HG03442 (cell line): Measurements from ENCODE around the gene BCO2.

Experiments
- ATAC-seq: cut with Tn5 transposase; IDR thresholded peaks from one replicate; pipeline ENCODE4 v1.9.1; 2021; ENCODE audit warnings: mild to moderate bottlenecking, moderate library complexity; ENCODE audit not compliant: unreplicated experiment

The BCO2 gene

DNA sequence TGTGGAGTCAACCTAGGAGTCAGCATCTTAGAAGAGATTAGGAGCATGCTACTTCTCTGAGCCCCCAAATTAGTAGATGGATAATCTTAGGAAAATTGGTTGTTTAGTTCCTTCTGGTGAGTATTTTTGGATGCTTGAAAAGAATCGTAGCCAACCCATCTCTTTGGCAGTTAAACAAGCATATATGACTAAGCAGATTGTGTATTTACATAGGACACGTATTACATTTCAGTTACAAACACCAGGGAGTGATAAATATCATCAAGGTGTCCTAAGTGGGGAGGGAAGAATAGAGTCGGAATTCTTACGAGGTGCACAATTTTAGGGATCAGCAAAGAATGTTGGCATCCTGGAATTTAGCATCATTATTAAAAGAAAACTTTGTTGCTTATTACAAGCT, 71.9 kb downstream of the BCO2 start:
- ATAC-seq = no peak

GRCh38 chr11:112248201-112248600, 72.9 kb downstream of the BCO2 start:
- ATAC-seq = no peak

DNA sequence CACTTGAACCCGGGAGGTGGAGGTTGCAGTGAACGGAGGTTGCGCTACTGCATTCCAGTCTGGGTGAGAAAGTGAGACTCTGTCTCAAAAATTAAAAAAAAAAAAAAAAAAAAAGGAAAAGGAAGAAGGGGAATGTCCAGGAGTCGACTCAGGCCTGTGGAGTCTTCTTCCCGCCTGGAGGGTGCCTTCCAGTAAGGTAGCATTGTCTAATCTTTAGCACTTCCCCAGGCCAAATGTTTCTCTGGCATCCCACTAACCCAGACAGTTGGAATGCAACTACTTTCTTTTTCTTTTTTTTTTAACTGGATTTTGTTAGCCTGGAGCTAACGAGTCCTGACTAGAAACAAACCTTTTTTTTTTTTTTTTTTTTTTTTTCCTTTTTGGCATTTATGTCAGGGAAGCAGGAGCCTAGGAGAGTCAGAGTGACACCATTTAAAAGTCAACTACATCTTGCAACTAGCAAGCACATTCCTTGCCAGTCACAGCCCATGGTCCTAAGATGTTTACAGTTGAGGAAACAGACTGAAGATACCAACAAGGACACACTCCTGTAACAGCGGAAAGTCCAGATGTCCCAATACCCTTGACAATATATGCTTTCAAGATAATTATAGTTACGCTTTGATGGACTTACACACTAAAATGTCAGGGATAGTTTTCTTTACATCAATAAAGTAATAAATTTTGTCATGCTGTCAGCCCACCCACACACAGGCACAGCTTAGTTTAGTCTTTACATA, 74.7 kb downstream of the BCO2 start:
- no peak for ATAC-seq

DNA sequence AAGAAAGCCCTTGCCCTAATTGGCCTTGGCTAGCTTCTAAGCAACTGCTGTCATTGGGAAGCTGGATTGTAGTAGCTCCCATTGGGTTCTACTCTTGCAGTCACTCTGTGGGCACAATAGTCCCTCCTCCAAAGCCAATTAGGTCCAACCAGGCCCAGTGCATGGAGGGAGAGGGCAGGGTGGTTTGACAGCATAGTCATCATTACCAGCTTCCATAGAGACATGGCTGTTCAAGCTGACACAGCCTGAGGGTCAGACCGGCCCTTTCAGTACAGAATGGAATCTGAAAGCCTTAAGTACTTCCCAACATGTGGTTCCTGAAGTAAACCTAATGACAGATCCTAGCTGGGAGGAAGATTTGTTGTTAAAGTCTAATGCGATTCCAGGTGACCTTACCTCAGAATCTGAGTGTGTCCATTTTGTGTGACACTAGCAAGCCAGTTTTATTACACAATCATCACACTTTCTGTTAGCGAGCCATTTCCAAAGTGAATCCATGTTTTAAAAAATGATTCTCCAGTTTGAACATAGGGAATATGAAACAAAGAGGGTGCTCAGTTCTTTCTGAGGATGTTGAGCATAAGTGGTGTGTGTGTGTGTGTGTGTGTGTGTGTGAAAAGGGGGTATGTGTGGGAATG, 78.4 kb downstream of the BCO2 start:
- no peak for ATAC-seq

- no peak for ATAC-seq
Measured at GRCh38 chr11:112255067-112255720, 79.9 kb downstream of the BCO2 start.

- no peak for ATAC-seq
Measured at GRCh38 chr11:112260490-112260889, 85.2 kb downstream of the BCO2 start, which contains the start of gene PLET1. TSS of gene PLET1 (minus strand) at chr11:112260860. CDS start at chr11:112260589, 271 bp downstream.

DNA sequence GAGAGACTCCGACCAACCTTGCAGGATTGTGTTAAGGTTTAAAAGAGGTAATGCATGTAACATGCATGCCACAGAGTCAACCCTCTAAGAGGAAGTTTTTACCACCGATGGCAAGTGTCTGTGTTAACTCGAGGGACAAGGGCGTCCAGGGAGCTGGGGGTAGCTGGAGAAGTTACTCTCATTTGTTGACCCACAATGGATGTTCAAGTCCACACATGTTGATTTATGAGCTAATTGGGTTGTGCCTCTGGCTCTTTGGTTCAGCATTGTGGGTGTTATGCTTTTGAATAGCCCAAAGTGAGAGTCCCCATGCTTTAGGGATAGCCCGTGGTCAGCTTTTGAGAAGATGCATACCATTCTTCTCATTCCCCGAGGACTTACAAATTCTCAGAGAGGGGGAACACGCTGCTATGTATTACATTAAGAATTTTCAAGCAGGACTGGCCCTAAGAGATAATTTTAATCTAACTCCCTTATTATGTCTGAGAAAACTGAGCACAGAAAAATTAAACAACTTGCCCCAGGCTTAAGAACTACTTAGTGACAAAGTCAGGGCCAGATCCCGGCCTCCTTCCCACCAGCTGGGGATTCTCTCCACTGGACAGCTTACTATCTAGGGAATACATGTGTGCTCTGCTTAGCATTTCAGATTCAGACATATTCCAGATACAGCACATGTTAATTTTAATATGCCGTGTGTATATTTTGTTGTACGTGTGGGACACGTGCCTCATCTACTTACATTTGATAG, 90.5 kb downstream of the BCO2 start:
- no peak for ATAC-seq

DNA sequence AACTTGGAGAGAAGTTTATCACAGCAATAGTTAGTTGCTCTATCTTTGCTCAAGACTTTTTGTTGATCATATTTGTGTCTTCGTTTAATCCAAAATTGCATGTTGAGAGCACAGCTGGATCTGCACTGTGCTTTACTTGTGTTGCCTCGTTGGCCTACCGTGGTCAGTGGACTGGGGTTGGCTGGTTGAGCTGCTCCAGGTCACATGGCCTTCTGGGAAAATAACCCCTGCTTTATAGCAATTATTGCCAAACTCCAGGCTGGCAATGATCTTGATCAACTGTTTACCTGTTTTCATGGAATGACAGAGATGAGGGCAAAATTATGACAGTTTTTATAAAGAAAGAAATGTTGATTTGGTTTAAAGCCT, 91.1 kb downstream of the BCO2 start:
- no peak for ATAC-seq

- no peak for ATAC-seq
Measured at GRCh38 chr11:112267188-112267591, 91.9 kb downstream of the BCO2 start.

DNA sequence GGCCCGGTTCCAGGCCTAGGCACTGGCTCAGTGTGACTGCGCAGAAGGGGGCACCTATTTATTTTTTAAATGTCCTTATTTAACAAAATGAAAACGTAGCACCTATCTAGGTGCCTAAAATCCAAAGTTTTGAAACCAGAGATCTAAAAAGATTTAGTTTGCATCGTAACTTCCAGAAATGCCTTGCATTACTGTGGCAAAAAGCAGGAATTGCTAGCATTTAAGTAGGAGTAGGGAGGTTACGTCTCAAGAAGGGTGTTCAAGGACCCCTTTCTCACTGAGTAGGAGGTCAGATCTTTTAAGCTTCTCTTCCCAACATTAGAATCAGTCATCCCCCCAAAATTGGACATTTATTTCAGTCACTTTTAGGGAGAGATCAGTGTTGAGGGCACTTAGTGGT, 93.1 kb downstream of the BCO2 start:
- no peak for ATAC-seq
